ENCODE measurements around the gene KIAA1328. TPM values are rescaled to one million over a fixed set of nuclear protein-coding genes. Genes with fewer than 3 reads are reported as not detected.

Gene KIAA1328
- total RNA-seq = 5.3 and 6.1 TPM in 2 replicates

GRCh38 chr18:36828630-36829361, at the start of gene KIAA1328, which contains the start of gene TPGS2:
Gene KIAA1328, plus strand, starts transcription at chr18:36829127. Its CDS starts 12 bp downstream, at chr18:36829139.
Gene TPGS2, minus strand, starts transcription at chr18:36829002. Its CDS starts 235 bp downstream, at chr18:36828767.

Other genes with a start within 250 kb of the KIAA1328 start
- 94.0 and 109 TPM in 2 replicates for gene TPGS2, start 125 bp upstream of the KIAA1328 start, total RNA-seq